Measurements from ENCODE around the gene KCNAB1. TPM values are rescaled to one million over a fixed set of nuclear protein-coding genes. Genes with fewer than 3 reads are reported as not detected.

The KCNAB1 gene
- total and polyA plus RNA-seq, 2 of the 8 experiments (the other 6 are each of a cell fraction or from before 2014, with no cell fraction given), result 0.51 to 2.3 TPM

DNA sequence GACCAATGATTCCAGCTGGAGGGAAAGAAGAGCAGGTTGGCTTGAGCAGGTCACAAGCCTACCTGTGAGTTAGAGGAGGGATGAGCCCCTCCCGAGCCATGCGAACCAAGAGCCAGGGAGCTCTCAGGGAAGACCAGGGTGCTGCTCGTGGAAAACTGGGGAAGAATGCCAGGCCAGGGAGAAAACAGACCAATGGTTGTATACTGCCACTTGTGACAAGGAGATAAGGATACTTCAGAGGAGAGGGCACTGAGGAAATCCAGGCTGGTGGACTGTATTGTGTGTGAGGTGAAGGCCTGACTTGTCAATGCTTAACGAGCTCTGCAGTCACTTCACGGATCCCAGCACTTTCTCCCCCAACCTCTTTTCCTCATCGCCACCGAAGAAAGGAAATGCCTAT lies 256.9 kb downstream of the KCNAB1 start (continued):
- TF ChIP-seq, protein P1, sequence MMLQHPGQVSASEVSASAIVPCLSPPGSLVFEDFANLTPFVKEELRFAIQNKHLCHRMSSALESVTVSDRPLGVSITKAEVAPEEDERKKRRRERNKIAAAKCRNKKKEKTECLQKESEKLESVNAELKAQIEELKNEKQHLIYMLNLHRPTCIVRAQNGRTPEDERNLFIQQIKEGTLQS (IDR thresholded peaks at IDR 0.05; ENCODE audit: insufficient read depth, low read depth, low read length), result no peak
- TF ChIP-seq TAF7 (optimal IDR thresholded peaks at IDR 0.05; ENCODE audit: borderline replicate concordance, low read depth, low read length), result no peak
- TF ChIP-seq FOSL1 (IDR thresholded peaks at IDR 0.05; ENCODE audit: insufficient read depth, low read depth, low read length), result no peak
- no peak for TF ChIP-seq SP2 (IDR thresholded peaks at IDR 0.05; ENCODE audit: low read length)
- no peak for TF ChIP-seq EZH2 (IDR thresholded peaks at IDR 0.05; ENCODE audit: low read depth, low read length, severe bottlenecking)

Measured in H1 (cell line).